ENCODE results near the gene PPP2R2B.

The PPP2R2B gene

GRCh38 chr5:146595088-146595487 lies 283.5 kb downstream of the PPP2R2B start:
- no peak overlapping the region for H3K4me3 ChIP-seq (ENCODE audit: low read depth, low read length)
- no peak for TF ChIP-seq CTCF (IDR thresholded peaks at IDR 0.05; ENCODE audit: low read depth, low read length)

GRCh38 chr5:146592352-146592751 lies 286.2 kb downstream of the PPP2R2B start:
- no peak for TF ChIP-seq CTCF (IDR thresholded peaks at IDR 0.05; ENCODE audit: low read depth, low read length)
- H3K4me3 ChIP-seq (ENCODE audit: low read depth, low read length) = no peak overlapping the region

GRCh38 chr5:146589028-146589345 lies 289.6 kb downstream of the PPP2R2B start:
- TF ChIP-seq CTCF (IDR thresholded peaks at IDR 0.05; ENCODE audit: low read depth, low read length) = no peak
- no peak overlapping the region for H3K4me3 ChIP-seq (ENCODE audit: low read depth, low read length)

- no peak overlapping the region for H3K4me3 ChIP-seq (ENCODE audit: low read depth, low read length)
- TF ChIP-seq CTCF (IDR thresholded peaks at IDR 0.05; ENCODE audit: low read depth, low read length) = no peak
Measured at GRCh38 chr5:146588331-146589027, 290.1 kb downstream of the PPP2R2B start.

- H3K4me3 ChIP-seq (ENCODE audit: low read depth, low read length) = no peak overlapping the region
- TF ChIP-seq CTCF (IDR thresholded peaks at IDR 0.05; ENCODE audit: low read depth, low read length) = no peak
Measured at GRCh38 chr5:146586752-146587151, 291.8 kb downstream of the PPP2R2B start.

GRCh38 chr5:146584750-146585149 lies 293.8 kb downstream of the PPP2R2B start:
- no peak for TF ChIP-seq CTCF (IDR thresholded peaks at IDR 0.05; ENCODE audit: low read depth, low read length)
- no peak overlapping the region for H3K4me3 ChIP-seq (ENCODE audit: low read depth, low read length)

- no peak overlapping the region for H3K4me3 ChIP-seq (ENCODE audit: low read depth, low read length)
- TF ChIP-seq CTCF (IDR thresholded peaks at IDR 0.05; ENCODE audit: low read depth, low read length) = no peak
Measured at GRCh38 chr5:146582051-146582596, 296.4 kb downstream of the PPP2R2B start.
